OCI-LY3 (cell line): Measurements from ENCODE around the gene MRPL10.

Experiments
- CTCF ChIP-seq: fragments of 200-600, 300-600 bp; sonication (generic); IDR thresholded peaks from 2 replicates; pipeline ENCODE4 v1.5.1; 2014; ENCODE audit warnings: antibody characterized with exemption, low read length, low read depth
- EZH2phosphoT487 ChIP-seq: fragments of 200-600 bp; shearing (Covaris generic); IDR thresholded peaks from 2 replicates; pipeline ENCODE4 v1.6.1; 2018; ENCODE audit warnings: antibody characterized with exemption, mixed run types, low read depth

GRCh38 chr17:47860386-47860785 lies 29.0 kb upstream of the MRPL10 start:
- TF ChIP-seq EZH2phosphoT487 (no peak), CTCF (no peak)
